ENCODE data around the gene PRR15.

DNA sequence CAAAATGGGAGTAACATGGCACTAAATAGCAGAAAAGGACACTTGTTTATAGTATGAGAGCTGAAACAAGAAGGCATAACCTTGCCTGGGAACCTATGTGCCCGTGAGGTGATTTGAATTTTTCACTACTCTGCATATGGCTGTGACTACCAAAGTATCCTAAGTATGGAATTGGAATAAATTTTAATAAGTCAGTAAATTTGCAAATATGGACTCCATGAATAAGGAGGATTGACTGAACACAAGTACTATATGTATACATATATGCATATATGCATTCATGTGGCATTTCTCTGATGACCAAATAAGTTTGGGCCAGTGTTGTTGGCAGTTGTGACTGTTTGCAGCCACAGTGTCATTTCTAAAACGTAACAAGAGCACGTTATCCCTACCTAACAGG lies 34.5 kb downstream of the PRR15 start:
- no peak for TF ChIP-seq CTCF (IDR thresholded peaks at IDR 0.05)
- TF ChIP-seq POLR2A (IDR thresholded peaks at IDR 0.05; ENCODE audit: low read depth), result no peak

Data from esophagus muscularis mucosa (tissue), 3 donors.